ENCODE measurements around the gene DDX3X.

DNA sequence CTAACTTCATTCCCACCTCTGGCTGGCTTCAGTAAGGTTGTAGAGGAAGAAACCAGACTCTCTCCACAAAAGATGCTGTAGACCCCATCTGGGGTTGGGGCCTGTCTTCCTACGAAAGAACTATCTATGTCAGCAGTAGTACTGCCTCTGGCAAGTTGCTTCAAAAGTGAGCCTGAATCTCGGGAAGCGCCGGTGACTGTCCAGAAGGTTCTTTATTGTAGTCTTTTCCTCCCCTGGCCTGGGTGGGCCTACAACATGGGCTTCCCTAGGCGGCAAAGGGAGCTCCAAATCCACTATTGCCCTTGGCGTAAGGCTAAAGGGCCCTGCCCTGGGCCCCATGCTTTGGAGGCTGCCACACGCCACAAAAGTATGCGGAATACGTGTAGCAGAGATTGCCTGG, 74.6 kb downstream of the DDX3X start:
- TF ChIP-seq ZNF274 (IDR thresholded peaks at IDR 0.05; ENCODE audit: borderline replicate concordance, low read depth, low read length) (no peak), ZNF133 (CRISPR knock-in tag; IDR thresholded peaks at IDR 0.05) (no peak)
